Astrocyte (in vitro differentiated cells and primary cell): Measurements from ENCODE around the gene MYCBPAP. TPM values are rescaled to one million over a fixed set of nuclear protein-coding genes. Genes with fewer than 3 reads are reported as not detected.

Experiments used
- DNase-seq: peaks from one replicate; pipeline ENCODE4 v3.0.0-alpha.2; 2010; ENCODE audit warnings: low read depth
- FAIRE-seq: peaks from 2 replicates; lab custom pipeline; 2011; peaks lifted over from hg19 to GRCh38; lab: Jason Lieb, UNC
- H2AFZ ChIP-seq: 2 replicates; pipeline ENCODE4 v1.6.0; 2012; ENCODE audit warnings: low read depth, low read length, inconsistent platforms
- H3K27ac ChIP-seq: 2 replicates; pipeline ENCODE4 v1.5.1; 2011; ENCODE audit warnings: low read depth, low read length, inconsistent platforms
- H3K27me3 ChIP-seq: 2 replicates; pipeline ENCODE4 v1.6.0; 2011; ENCODE audit warnings: low read length, inconsistent platforms; ENCODE audit not compliant: insufficient read depth
- H3K36me3 ChIP-seq: 2 replicates; pipeline ENCODE4 v1.5.1; 2011; ENCODE audit warnings: low read length, inconsistent platforms; ENCODE audit not compliant: insufficient read depth
- H3K4me1 ChIP-seq: 2 replicates; pipeline ENCODE4 v1.5.1; 2011; ENCODE audit warnings: low read length, inconsistent platforms; ENCODE audit not compliant: insufficient read depth
- H3K4me2 ChIP-seq: 2 replicates; pipeline ENCODE4 v1.6.0; 2012; ENCODE audit warnings: low read length, inconsistent platforms
- H3K4me3 ChIP-seq: 2 replicates; pipeline ENCODE4 v1.5.1; 2011; ENCODE audit warnings: low read depth, mild to moderate bottlenecking, low read length, inconsistent platforms; ENCODE audit not compliant: insufficient read depth
- H3K79me2 ChIP-seq: 2 replicates; pipeline ENCODE4 v1.6.0; 2012; ENCODE audit warnings: mild to moderate bottlenecking, low read length, inconsistent platforms; ENCODE audit not compliant: insufficient read depth
- H3K9ac ChIP-seq: 2 replicates; pipeline ENCODE4 v1.6.0; 2012; ENCODE audit warnings: mild to moderate bottlenecking, low read length, inconsistent platforms
- H3K9me3 ChIP-seq: 2 replicates; pipeline ENCODE4 v1.5.1; 2012; ENCODE audit warnings: low read depth, mild to moderate bottlenecking, low read length, inconsistent platforms; ENCODE audit not compliant: insufficient read depth
- H4K20me1 ChIP-seq: 2 replicates; pipeline ENCODE4 v1.6.0; 2012; ENCODE audit warnings: low read length, inconsistent platforms; ENCODE audit not compliant: insufficient read depth
- H3K27ac Mint-ChIP-seq: one replicate; pipeline ENCODE4 v1.8.0; 2021; ENCODE audit warnings: mild to moderate bottlenecking, mixed read lengths; ENCODE audit not compliant: unreplicated experiment
- H3K27me3 Mint-ChIP-seq: one replicate; pipeline ENCODE4 v1.8.0; 2021; ENCODE audit warnings: low read depth, mixed read lengths; ENCODE audit not compliant: unreplicated experiment
- H3K36me3 Mint-ChIP-seq: one replicate; pipeline ENCODE4 v1.8.0; 2021; ENCODE audit warnings: low read depth, mixed read lengths; ENCODE audit not compliant: unreplicated experiment
- H3K4me1 Mint-ChIP-seq: one replicate; pipeline ENCODE4 v1.8.0; 2021; ENCODE audit warnings: low read depth, mixed read lengths; ENCODE audit not compliant: unreplicated experiment
- H3K4me3 Mint-ChIP-seq: one replicate; pipeline ENCODE4 v1.8.0; 2021; ENCODE audit warnings: mild to moderate bottlenecking, moderate library complexity, mixed read lengths; ENCODE audit not compliant: unreplicated experiment
- H3K9me3 Mint-ChIP-seq: one replicate; pipeline ENCODE4 v1.8.0; 2021; ENCODE audit warnings: mild to moderate bottlenecking, mixed read lengths; ENCODE audit not compliant: unreplicated experiment
- EZH2 ChIP-seq: IDR thresholded peaks from 2 replicates; pipeline ENCODE4 v1.6.1; 2012; ENCODE audit warnings: mild to moderate bottlenecking, low read length, inconsistent platforms; ENCODE audit not compliant: insufficient read depth
- total RNA-seq: library from RNA; stranded (reverse); gene quantifications from 2 replicates; pipeline ENCODE4 v1.2.1, GENCODE V29; 2021
- TF ChIP-seq, protein P1 (sequence below): IDR thresholded peaks from 2 replicates; pipeline ENCODE4 v1.5.1; 2011; ENCODE audit warnings: low read depth, mild to moderate bottlenecking, inconsistent platforms, low read length, moderate library complexity; ENCODE audit not compliant: insufficient read depth

MYCBPAP gene
- total RNA-seq, 1 donor from 2014 or later: 1.4 TPM

DNA sequence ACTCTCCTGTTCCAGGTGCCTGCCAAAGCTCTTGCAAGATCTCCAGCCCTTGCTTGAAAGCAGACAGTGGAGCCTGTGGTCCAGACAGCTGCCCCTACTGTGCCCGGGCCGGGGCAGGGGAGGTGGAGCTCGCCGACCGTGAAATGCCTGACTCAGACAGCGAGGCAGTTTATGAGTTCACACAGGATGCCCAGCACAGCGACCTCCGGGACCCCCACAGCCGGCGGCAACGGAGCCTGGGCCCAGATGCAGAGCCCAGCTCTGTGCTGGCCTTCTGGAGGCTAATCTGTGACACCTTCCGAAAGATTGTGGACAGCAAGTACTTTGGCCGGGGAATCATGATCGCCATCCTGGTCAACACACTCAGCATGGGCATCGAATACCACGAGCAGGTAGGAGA lies 69.9 kb downstream of the MYCBPAP start:
- Histone ChIP-seq H3K9ac (no peak overlapping the region), H3K36me3 (no peaks in the 10 kb centered on the region), H3K27me3 (peaks cover 11% of the 10 kb centered on the region), H2AFZ (no peak overlapping the region), H3K9me3 (no peaks in the 10 kb centered on the region), H3K4me1 (no peaks in the 10 kb centered on the region), H3K79me2 (no peaks in the 10 kb centered on the region), H4K20me1 (no peaks in the 10 kb centered on the region), H3K27ac (no peak overlapping the region), H3K4me2 (no peak overlapping the region), H3K4me3 (no peak overlapping the region)
- peaks cover 8% of the 10 kb centered on the region for H3K9me3 Mint-ChIP-seq
- H3K4me1 Mint-ChIP-seq: peaks cover 2% of the 10 kb centered on the region
- H3K27ac Mint-ChIP-seq: no peak overlapping the region
- H3K4me3 Mint-ChIP-seq: no peak overlapping the region
- TF ChIP-seq EZH2: no peak
- TF ChIP-seq, protein P1, sequence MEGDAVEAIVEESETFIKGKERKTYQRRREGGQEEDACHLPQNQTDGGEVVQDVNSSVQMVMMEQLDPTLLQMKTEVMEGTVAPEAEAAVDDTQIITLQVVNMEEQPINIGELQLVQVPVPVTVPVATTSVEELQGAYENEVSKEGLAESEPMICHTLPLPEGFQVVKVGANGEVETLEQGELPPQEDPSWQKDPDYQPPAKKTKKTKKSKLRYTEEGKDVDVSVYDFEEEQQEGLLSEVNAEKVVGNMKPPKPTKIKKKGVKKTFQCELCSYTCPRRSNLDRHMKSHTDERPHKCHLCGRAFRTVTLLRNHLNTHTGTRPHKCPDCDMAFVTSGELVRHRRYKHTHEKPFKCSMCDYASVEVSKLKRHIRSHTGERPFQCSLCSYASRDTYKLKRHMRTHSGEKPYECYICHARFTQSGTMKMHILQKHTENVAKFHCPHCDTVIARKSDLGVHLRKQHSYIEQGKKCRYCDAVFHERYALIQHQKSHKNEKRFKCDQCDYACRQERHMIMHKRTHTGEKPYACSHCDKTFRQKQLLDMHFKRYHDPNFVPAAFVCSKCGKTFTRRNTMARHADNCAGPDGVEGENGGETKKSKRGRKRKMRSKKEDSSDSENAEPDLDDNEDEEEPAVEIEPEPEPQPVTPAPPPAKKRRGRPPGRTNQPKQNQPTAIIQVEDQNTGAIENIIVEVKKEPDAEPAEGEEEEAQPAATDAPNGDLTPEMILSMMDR: no peak
- no peak for DNase-seq
- peaks cover 68% of the 10 kb centered on the region for H3K27me3 Mint-ChIP-seq
- peaks cover 3% of the 10 kb centered on the region for H3K36me3 Mint-ChIP-seq
- FAIRE-seq: no peak

DNA sequence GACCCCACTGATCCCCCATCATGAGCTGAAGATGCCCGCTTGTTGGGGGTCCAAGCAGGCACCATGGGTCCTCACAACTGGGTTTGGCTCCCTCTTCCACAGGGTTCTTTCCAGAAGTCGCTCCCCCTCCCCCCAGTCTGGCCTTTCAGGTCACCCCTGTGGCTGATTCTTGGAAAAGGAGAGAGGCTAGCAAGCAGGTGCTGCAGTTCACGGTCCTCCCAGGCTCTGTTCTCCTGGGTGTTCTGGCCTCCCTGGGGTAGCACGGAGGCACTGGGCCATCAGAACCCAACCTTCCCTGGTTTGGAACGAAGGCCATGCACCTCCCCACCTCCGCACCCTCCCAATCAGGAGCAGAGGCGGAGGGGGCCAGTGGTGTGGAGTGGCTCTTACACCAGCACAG lies 71.2 kb downstream of the MYCBPAP start:
- peaks cover 74% of the 10 kb centered on the region for H3K27me3 Mint-ChIP-seq
- Histone ChIP-seq H4K20me1 (no peaks in the 10 kb centered on the region), H3K79me2 (no peaks in the 10 kb centered on the region), H3K9ac (no peak overlapping the region), H3K4me3 (no peak overlapping the region), H3K4me2 (no peak overlapping the region), H3K36me3 (no peaks in the 10 kb centered on the region), H3K27me3 (peaks cover 11% of the 10 kb centered on the region), H2AFZ (no peak overlapping the region), H3K27ac (no peak overlapping the region), H3K9me3 (no peaks in the 10 kb centered on the region), H3K4me1 (no peaks in the 10 kb centered on the region)
- peaks cover 3% of the 10 kb centered on the region for H3K36me3 Mint-ChIP-seq
- peaks cover 10% of the 10 kb centered on the region for H3K9me3 Mint-ChIP-seq
- no peak overlapping the region for H3K27ac Mint-ChIP-seq
- no peak overlapping the region for H3K4me3 Mint-ChIP-seq
- no peak for TF ChIP-seq EZH2
- TF ChIP-seq, protein P1: no peak
- FAIRE-seq (no peak), DNase-seq (no peak)
- peaks cover 2% of the 10 kb centered on the region for H3K4me1 Mint-ChIP-seq

DNA sequence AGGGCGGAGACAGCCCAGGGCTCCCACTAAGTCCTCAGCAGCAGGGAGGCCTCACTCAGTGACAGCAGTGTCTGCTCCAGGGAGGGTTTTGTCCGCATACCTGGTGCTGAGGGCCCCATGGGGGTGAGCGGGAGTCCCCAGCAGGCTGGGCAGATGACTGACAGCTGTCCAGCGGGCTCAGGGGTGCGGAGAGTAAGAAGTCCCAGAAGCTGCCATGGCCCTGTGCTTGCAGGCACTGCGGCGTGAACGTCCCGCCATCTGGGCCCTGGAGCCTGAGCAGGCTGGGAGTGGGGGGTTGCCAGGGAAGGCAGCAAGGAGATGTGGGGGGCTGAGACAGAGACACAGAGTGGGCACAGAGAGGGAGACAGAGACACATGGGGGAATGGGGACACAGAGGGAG lies 72.4 kb downstream of the MYCBPAP start:
- no peak overlapping the region for H3K4me2 ChIP-seq
- Mint-ChIP-seq H3K27me3 (peaks cover 77% of the 10 kb centered on the region), H3K27ac (no peak overlapping the region), H3K4me1 (peaks cover 2% of the 10 kb centered on the region), H3K9me3 (peaks cover 10% of the 10 kb centered on the region), H3K36me3 (peaks cover 3% of the 10 kb centered on the region), H3K4me3 (no peak overlapping the region)
- no peaks in the 10 kb centered on the region for H3K36me3 ChIP-seq
- H3K9me3 ChIP-seq: no peaks in the 10 kb centered on the region
- H3K4me3 ChIP-seq: no peak overlapping the region
- H3K9ac ChIP-seq: no peak overlapping the region
- no peaks in the 10 kb centered on the region for H3K79me2 ChIP-seq
- no peaks in the 10 kb centered on the region for H4K20me1 ChIP-seq
- H2AFZ ChIP-seq: no peak overlapping the region
- no peaks in the 10 kb centered on the region for H3K4me1 ChIP-seq
- DNase-seq (no peak), FAIRE-seq (no peak)
- TF ChIP-seq, protein P1: no peak
- no peak for TF ChIP-seq EZH2
- peaks cover 11% of the 10 kb centered on the region for H3K27me3 ChIP-seq
- no peak overlapping the region for H3K27ac ChIP-seq
